Measurements from ENCODE around the gene GIPC2. TPM values are rescaled to one million over a fixed set of nuclear protein-coding genes. Genes with fewer than 3 reads are reported as not detected.
A peak's percentile ranks its signal among the peaks of the same experiment; 100 is the strongest.

The GIPC2 gene
- total and polyA plus RNA-seq, 10 of the 15 experiments (the other 5 are each of a cell fraction or from before 2014, with no cell fraction given), result 0.03 to 0.23 (median 0.06) TPM; not detected in 2

DNA sequence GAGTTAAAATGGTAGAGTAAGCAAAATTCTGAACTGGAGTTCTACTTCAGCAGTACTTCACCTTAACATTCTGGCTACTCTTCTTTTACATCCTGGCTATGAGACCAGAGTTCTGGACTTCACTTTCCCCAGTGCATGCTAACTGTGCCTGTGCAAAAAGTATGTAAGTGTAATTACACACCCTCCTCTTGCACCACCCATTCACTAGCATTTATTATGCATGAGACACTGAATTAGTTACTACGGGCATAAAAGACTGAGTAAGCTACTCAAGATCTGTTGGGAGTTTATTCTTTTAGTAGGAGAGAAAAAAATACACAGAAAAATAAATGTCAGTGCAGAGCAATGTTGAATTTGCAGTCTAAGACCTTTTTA, 87.2 kb downstream of the GIPC2 start:
- peak overlapping the region; percentile 37 for H2AFZ ChIP-seq (ENCODE audit: control insufficient read depth, low read depth, low read length)
- no peak overlapping the region for H3K9ac ChIP-seq (ENCODE audit: control insufficient read depth, insufficient read depth, low read length)
- POLR2A ChIA-PET, result no interaction called here
- in situ Hi-C loops (cut with MboI), result loop anchor here (5.0 kb wide), 1 partner anchor 474 kb away; no protein-coding TSS in a partner anchor
- WGBS (ENCODE audit: insufficient coverage, insufficient replicate concordance, low lambda C conversion rate, missing lambda C conversion rate), result 56% methylated on average over 1 of the region's 1 CpG
- FAIRE-seq (no peak), ATAC-seq (no peak), DNase-seq (ENCODE audit: low read depth, low spot score) (no peak)
- no peaks in the 10 kb centered on the region for H3K79me2 ChIP-seq (ENCODE audit: control insufficient read depth, insufficient read depth, low read length)
- BruUV-seq (replicated peaks), result no TSS peak
- no peak overlapping the region for H3K27ac ChIP-seq (ENCODE audit: control insufficient read depth, insufficient read depth)
- CTCF ChIA-PET, result interaction anchor here (0.6 to 5.5 kb wide), 6 partner anchors 11 to 1527 kb away, joined by 3 to 112 read pairs (median 16); no protein-coding TSS in a partner anchor
- no peaks in the 10 kb centered on the region for H3K36me3 ChIP-seq (ENCODE audit: control insufficient read depth in 2 of 2, insufficient read depth in 2 of 2, low read length in 1 of 2)
- TF ChIP-seq, protein P1, sequence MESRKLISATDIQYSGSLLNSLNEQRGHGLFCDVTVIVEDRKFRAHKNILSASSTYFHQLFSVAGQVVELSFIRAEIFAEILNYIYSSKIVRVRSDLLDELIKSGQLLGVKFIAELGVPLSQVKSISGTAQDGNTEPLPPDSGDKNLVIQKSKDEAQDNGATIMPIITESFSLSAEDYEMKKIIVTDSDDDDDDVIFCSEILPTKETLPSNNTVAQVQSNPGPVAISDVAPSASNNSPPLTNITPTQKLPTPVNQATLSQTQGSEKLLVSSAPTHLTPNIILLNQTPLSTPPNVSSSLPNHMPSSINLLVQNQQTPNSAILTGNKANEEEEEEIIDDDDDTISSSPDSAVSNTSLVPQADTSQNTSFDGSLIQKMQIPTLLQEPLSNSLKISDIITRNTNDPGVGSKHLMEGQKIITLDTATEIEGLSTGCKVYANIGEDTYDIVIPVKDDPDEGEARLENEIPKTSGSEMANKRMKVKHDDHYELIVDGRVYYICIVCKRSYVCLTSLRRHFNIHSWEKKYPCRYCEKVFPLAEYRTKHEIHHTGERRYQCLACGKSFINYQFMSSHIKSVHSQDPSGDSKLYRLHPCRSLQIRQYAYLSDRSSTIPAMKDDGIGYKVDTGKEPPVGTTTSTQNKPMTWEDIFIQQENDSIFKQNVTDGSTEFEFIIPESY (IDR thresholded peaks at IDR 0.05), result no peak
- TF ChIP-seq CHD2 (IDR thresholded peaks at IDR 0.05; ENCODE audit: borderline replicate concordance, low read depth, low read length) (no peak), CBX5 (IDR thresholded peaks at IDR 0.05; ENCODE audit: low read depth) (no peak), ZNF207 (IDR thresholded peaks at IDR 0.05; ENCODE audit: borderline replicate concordance) (no peak), CEBPB (IDR thresholded peaks at IDR 0.05; ENCODE audit: borderline replicate concordance in 1 of 2, low read depth in 2 of 2, low read length in 2 of 2) (no peak), MYC (IDR thresholded peaks at IDR 0.05; ENCODE audit: insufficient read depth, insufficient read length, insufficient replicate concordance, low read length, severe bottlenecking) (no peak), ZBED1 (IDR thresholded peaks at IDR 0.05; ENCODE audit: borderline replicate concordance) (no peak), RB1 (IDR thresholded peaks at IDR 0.05; ENCODE audit: borderline replicate concordance) (no peak), CREB1 (IDR thresholded peaks at IDR 0.05; ENCODE audit: low read depth) (no peak), HDAC2 (IDR thresholded peaks at IDR 0.05) (no peak), RUNX3 (IDR thresholded peaks at IDR 0.05; ENCODE audit: low read length) (no peak), SMARCA5 (IDR thresholded peaks at IDR 0.05) (no peak), MEF2B (IDR thresholded peaks at IDR 0.05; ENCODE audit: partially characterized antibody, poor library complexity, severe bottlenecking) (no peak), EGR1 (IDR thresholded peaks at IDR 0.05; ENCODE audit: borderline replicate concordance in 1 of 2, low read depth in 2 of 2, low read length in 2 of 2) (no peak), IRF4 (IDR thresholded peaks at IDR 0.05; ENCODE audit: low read depth, low read length) (no peak), NFIC (IDR thresholded peaks at IDR 0.05; ENCODE audit: low read depth, low read length) (no peak)
- TF ChIP-seq, protein P2, sequence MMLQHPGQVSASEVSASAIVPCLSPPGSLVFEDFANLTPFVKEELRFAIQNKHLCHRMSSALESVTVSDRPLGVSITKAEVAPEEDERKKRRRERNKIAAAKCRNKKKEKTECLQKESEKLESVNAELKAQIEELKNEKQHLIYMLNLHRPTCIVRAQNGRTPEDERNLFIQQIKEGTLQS (IDR thresholded peaks at IDR 0.05; ENCODE audit: borderline replicate concordance, extremely low read depth, low read depth, low read length), result no peak
- TF ChIP-seq, protein P3, sequence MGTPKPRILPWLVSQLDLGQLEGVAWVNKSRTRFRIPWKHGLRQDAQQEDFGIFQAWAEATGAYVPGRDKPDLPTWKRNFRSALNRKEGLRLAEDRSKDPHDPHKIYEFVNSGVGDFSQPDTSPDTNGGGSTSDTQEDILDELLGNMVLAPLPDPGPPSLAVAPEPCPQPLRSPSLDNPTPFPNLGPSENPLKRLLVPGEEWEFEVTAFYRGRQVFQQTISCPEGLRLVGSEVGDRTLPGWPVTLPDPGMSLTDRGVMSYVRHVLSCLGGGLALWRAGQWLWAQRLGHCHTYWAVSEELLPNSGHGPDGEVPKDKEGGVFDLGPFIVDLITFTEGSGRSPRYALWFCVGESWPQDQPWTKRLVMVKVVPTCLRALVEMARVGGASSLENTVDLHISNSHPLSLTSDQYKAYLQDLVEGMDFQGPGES (IDR thresholded peaks at IDR 0.05), result no peak
- TF ChIP-seq, protein P4, sequence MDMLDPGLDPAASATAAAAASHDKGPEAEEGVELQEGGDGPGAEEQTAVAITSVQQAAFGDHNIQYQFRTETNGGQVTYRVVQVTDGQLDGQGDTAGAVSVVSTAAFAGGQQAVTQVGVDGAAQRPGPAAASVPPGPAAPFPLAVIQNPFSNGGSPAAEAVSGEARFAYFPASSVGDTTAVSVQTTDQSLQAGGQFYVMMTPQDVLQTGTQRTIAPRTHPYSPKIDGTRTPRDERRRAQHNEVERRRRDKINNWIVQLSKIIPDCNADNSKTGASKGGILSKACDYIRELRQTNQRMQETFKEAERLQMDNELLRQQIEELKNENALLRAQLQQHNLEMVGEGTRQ (IDR thresholded peaks at IDR 0.05; ENCODE audit: borderline replicate concordance, low read depth, low read length), result no peak
- H3K4me1 ChIP-seq (ENCODE audit: control insufficient read depth, insufficient read depth, low read length), result no peaks in the 10 kb centered on the region; the same call in 1 of the 2 replicates
- intact Hi-C loops (cut with micrococcal nuclease; ENCODE audit: unreplicated experiment), result loop anchor here (5.0 to 10.0 kb wide), 2 partner anchors 544 to 702 kb away; no protein-coding TSS in a partner anchor
- no peaks in the 10 kb centered on the region for H4K20me1 ChIP-seq (ENCODE audit: control insufficient read depth, insufficient read depth)
- no peaks in the 10 kb centered on the region for H3K9me3 ChIP-seq (replicated peaks; ENCODE audit: control insufficient read depth, insufficient read depth, low read length)
- SMC1A ChIA-PET (ENCODE audit: uncharacterized antibody, unreplicated experiment), result interaction anchor here (1.6 to 4.5 kb wide), 4 partner anchors 9 to 484 kb away, joined by 3 to 41 read pairs (median 26); no protein-coding TSS in a partner anchor
- H3K4me3 ChIP-seq, result no peak overlapping the region
- no peaks in the 10 kb centered on the region for H3K27me3 ChIP-seq (replicated peaks in 1 of 2; ENCODE audit: control insufficient read depth in 2 of 2, insufficient read depth in 2 of 2, low read length in 1 of 2)
- no peak overlapping the region for H3K4me2 ChIP-seq (ENCODE audit: control insufficient read depth, insufficient read depth)
- RAD21 ChIA-PET (ENCODE audit: unreplicated experiment), result interaction anchor here (1.6 to 3.8 kb wide), 5 partner anchors 11 to 543 kb away, joined by 3 to 34 read pairs (median 12); no protein-coding TSS in a partner anchor

All from GM12878 (cell line).